H1 (cell line): ENCODE measurements around the gene LDLRAD1.

Source experiments
- CHD1 ChIP-seq: IDR thresholded peaks from 2 replicates; pipeline ENCODE4 v1.6.1; 2012; ENCODE audit warnings: low read depth, low read length, improper control_type of control experiment
- CTCF ChIP-seq, 3 experiments: IDR thresholded peaks; 1 replicate in 2 of 3; 2 replicates in 1 of 3; pipeline versions ENCODE4 v1.5.1 to v1.6.1; 2011; ENCODE audit warnings: low read length in 3 of 3, mild to moderate bottlenecking in 3 of 3, inconsistent platforms in 2 of 3, low read depth in 1 of 3, moderate library complexity in 1 of 3; ENCODE audit not compliant: insufficient read depth in 1 of 3; ENCODE audit errors: control extremely low read depth in 1 of 3
- MAX ChIP-seq: IDR thresholded peaks from 2 replicates; pipeline ENCODE4 v1.6.1; 2012; ENCODE audit warnings: inconsistent platforms
- SUZ12 ChIP-seq: fragments of 200-600 bp; sonication (generic); IDR thresholded peaks from 2 replicates; pipeline ENCODE4 v1.6.1; 2012; ENCODE audit warnings: mild to moderate bottlenecking, inconsistent platforms, low read length, moderate library complexity, mixed read lengths

GRCh38 chr1:53998223-53998622 lies 19.8 kb downstream of the LDLRAD1 start:
- TF ChIP-seq CTCF (IDR thresholded peaks at IDR 0.05; ENCODE audit: control extremely low read depth in 1 of 3, insufficient read depth in 1 of 3, low read depth in 1 of 3, low read length in 3 of 3) (no peak), MAX (no peak), CHD1 (no peak), SUZ12 (no peak)
